GM12865 (cell line): ENCODE data around the gene ADGRL2.

Source experiments
- DNase-seq: peaks from one replicate; pipeline ENCODE4 v3.0.0; 2010; ENCODE audit warnings: low read depth
- H3K4me3 ChIP-seq: 2 replicates; pipeline ENCODE4 v1.5.1; 2011; ENCODE audit warnings: mild to moderate bottlenecking, low read depth, low read length, control low read depth
- CTCF ChIP-seq: IDR thresholded peaks from 2 replicates; pipeline ENCODE4 v1.5.1; 2011; ENCODE audit warnings: low read length, control low read depth, low read depth, inconsistent platforms; ENCODE audit not compliant: insufficient read depth; ENCODE audit errors: missing control alignments

Gene ADGRL2

GRCh38 chr1:81990241-81990640 lies 189.5 kb downstream of the ADGRL2 start:
- TF ChIP-seq CTCF, result no peak
- H3K4me3 ChIP-seq, result no peak overlapping the region
- DNase-seq, result no peak

GRCh38 chr1:81998165-81998564 lies 197.4 kb downstream of the ADGRL2 start:
- DNase-seq, result no peak

GRCh38 chr1:81999364-81999763 lies 198.6 kb downstream of the ADGRL2 start:
- no peak for DNase-seq
- no peak for TF ChIP-seq CTCF
- H3K4me3 ChIP-seq, result no peak overlapping the region

More at GRCh38 chr1:81998165-81998564, 197.4 kb downstream of the ADGRL2 start:
- H3K4me3 ChIP-seq, result no peak overlapping the region
- TF ChIP-seq CTCF, result no peak

GRCh38 chr1:82000221-82000620 lies 199.5 kb downstream of the ADGRL2 start:
- no peak for TF ChIP-seq CTCF
- H3K4me3 ChIP-seq, result no peak overlapping the region
- no peak for DNase-seq

- TF ChIP-seq CTCF, result no peak
- no peak for DNase-seq
- H3K4me3 ChIP-seq, result no peak overlapping the region
These were observed 200.6 kb downstream of the ADGRL2 start for GRCh38 chr1:82001345-82001744.

GRCh38 chr1:82007804-82008203 lies 207.1 kb downstream of the ADGRL2 start:
- TF ChIP-seq CTCF, result no peak
- no peak for DNase-seq

GRCh38 chr1:82013702-82014101 lies 213.0 kb downstream of the ADGRL2 start:
- no peak for TF ChIP-seq CTCF
- H3K4me3 ChIP-seq, result no peak overlapping the region
- no peak for DNase-seq

More at GRCh38 chr1:82007804-82008203, 207.1 kb downstream of the ADGRL2 start:
- H3K4me3 ChIP-seq, result no peak overlapping the region
